Kidney tubule cell (primary cell): Measurements from ENCODE around the gene NFKBIA.
"Not testable (repeated sequence)": the region's sequence is repeated elsewhere in the genome, so short reads cannot be mapped to it uniquely, and the experiment has no call there.

Experiments used
- DNase-seq: peaks from one replicate; pipeline ENCODE4 v3.0.0-alpha.2; 2018; ENCODE audit warnings: low spot score

Gene NFKBIA

GRCh38 chr14:35390577-35391387 is 13.8 kb downstream of the NFKBIA start:
- peak; percentile 68 for DNase-seq

GRCh38 chr14:35389315-35389667 is 15.3 kb downstream of the NFKBIA start:
- no peak for DNase-seq

- no peak for DNase-seq
Observed at GRCh38 chr14:35388656-35389314, 15.8 kb downstream of the NFKBIA start.

- no peak for DNase-seq
Observed at GRCh38 chr14:35387713-35388579, 16.6 kb downstream of the NFKBIA start.

DNA sequence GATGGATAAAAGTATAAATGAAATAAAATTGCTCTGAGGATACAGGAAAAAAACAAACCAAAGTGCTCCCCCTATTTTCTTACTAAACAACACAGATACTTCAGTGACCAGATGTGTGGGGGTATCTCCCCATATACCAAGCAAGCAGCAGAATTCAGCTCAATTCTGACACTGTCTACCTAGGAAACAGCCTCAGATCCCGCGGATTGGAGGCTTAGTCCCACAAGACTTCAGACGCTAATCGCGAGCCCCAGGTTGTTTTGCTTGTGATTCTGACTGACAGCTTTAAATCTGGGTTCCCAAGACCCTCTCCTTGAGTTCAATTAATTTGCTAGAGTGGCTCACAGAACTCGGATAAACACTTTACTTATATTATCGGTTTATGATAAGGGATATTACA is 17.3 kb downstream of the NFKBIA start:
- DNase-seq: no peak

DNA sequence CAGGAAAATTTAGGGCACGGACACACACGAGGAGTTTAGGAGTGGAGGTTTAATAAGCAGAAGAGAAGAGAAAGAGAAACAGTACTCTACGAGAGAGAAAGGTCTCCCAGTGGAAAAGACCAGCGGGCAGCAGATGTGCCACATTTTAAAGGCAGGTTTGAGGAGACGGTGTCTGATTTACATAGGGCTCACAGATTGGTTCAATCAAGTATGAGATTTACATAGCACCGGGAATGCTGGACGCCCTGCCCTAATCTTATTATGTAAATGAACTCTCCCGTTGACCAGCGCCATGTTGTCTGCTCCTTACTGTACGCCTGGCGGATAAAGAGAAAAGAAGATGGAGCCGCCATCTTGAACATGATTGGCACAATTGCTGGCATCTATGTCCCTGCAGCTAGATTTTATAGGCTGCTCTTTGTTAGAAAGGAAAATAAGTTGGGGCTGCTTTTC is 17.9 kb downstream of the NFKBIA start:
- peak; percentile 48 for DNase-seq

DNA sequence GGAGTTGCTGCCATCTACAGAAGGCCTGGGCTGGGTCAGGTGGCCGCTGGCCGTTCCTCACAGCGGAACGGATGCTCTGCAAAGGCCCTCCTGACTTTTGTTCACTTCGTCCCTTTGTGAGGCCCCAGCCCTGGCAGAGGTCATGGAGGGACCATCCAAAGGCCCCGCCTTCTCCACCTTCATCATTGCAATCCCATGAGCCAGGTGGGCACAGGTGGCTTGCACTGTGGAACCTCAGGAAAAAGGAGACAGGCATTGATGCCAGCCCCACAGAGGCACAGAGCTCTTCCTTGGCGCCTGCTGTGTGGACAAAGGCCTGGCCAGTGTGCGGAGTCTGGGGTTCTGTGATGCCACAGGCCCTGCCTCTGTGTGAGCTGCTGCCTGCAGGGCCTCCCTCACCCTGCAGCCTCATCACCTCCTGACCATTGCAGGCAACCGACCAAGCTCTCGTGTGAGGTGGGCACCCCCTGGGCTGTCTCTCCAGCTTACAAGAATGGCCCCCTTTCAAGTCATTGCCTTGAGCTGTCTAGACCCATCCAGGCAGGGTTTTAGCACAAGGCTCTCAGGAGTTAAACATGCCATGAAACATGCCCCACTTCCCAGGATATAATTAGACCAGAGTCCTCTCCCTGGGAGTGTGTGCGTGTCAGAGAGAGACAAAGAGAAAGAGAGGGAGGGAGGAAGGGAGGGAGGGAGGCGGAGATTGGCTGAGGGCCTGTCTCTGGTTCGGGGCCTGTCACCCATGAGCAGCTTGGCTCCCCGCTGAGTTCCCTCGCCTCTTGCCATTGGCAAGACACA is 19.3 kb downstream of the NFKBIA start:
- peak; percentile 95 for DNase-seq

- peak; percentile 89 for DNase-seq
Observed at GRCh38 chr14:35384455-35385041, 20.0 kb downstream of the NFKBIA start.

GRCh38 chr14:35383569-35384454 is 20.7 kb downstream of the NFKBIA start:
- no peak for DNase-seq

- no peak for DNase-seq
Observed at GRCh38 chr14:35380794-35381193, 23.8 kb downstream of the NFKBIA start.

- not testable (repeated sequence) for DNase-seq
Observed at GRCh38 chr14:35379234-35379933, 25.2 kb downstream of the NFKBIA start.

DNA sequence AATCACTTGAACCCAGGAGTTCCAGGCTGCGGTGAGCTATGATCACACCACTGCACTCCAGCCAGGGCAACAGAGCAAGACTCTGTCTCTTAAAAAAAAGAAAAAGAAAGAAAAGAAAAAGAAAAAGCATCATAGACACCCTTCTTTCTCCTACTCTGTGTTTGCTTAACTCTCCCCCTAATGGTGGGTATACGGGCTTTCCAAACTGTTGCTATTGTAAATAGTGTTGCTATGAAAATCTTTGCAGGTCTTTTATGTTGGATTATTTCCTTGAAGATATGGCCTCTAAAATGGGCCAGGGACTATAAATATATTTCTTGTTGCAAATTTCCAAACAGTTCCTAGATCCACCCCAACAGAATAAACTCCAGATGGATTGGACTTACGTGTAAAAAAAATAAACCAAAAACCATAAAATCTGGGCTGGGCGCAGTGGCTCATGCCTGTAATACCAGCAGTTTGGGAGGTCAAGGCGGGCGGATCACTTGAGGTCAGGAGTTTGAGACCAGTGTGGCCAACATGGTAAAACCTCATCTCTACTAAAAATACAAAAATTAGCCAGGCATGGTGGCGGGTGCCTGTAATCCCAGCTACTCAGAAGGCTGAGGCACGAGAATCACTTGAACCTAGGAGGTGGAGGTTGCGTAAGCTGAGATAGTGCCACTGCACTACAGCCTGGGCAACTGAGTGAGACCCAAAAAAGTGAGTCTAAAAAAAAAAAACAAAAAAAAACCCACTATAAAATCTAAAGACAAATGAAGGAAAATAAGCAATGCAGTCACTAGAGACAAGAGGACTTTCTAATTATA is 25.9 kb downstream of the NFKBIA start:
- DNase-seq: no peak

DNA sequence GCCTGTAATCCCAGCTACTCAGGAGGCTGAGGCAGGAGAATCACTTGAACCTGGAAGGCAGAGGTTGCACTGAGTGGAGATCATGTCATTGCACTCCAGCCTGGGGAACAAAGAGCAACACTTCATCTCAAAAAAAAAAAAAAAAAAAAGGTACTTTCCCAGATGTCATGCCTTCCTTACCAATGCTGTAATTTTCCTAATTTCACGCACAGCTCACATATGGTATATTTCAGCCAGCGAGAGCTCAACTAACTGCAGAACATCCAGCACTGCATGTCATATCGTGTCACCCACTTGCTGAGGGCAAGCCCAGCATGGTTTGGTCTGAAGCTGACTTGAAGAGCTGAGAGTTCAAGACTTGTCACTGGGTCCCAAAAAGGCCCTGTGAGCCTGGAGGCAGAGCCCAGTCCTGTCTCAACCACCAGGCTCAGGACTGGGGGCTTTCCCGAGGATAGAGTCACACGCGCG is 29.0 kb downstream of the NFKBIA start:
- DNase-seq: peak; percentile 42

GRCh38 chr14:35374263-35374712 is 30.3 kb downstream of the NFKBIA start:
- DNase-seq: peak; percentile 91

- DNase-seq: not testable (repeated sequence)
Observed at GRCh38 chr14:35373208-35373607, 31.3 kb downstream of the NFKBIA start.

DNA sequence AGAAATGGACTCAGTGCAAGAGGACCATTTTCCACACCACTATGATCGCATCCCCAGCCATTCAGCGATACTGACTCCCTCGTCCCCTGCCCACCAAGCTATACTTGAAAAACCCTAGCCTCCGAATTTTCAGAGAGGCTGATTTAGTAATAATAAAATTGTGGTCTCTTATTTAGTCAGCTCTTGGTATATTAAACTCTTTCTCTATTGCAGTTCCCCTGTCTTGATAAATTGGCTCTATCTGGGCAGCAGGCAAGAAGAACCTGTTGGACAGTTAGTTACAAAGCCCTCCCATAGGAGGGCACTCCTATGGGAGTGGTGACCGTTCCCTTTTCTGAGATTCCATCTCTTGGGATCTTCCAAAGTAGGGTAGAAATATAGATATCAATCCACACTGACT is 33.6 kb downstream of the NFKBIA start:
- DNase-seq: no peak

DNA sequence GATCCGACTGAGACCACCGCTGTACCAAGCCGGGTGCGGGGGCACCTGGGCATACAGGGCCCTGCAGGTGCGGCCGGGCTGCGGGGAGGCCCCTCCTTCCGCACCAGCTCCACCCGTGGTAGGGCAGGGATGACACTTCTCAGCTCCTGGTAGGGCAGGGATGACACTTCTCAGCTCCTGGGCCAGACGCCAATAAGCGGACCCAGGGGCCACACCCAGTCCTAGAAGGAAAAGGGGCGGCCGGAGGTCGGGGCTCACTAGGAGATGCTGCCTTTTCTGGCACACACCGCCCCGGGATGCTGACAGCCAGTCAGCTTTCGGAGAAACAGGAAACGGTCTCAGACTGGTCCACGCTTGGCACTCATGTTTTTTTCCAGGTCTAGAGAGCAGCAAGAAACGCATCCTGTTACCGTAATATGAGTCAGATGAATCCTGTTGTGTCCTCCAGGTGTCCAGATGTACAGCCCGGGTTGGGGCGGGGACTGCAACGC is 34.8 kb downstream of the NFKBIA start:
- peak; percentile 62 for DNase-seq
